T-helper 1 cell treated with Interleukin-12 subunit alpha and Interleukin-12 subunit beta and Interleukin-4 antibody, amounts not matched to agents 30 μg/mL and 1 μg/mL, for 36 hours (primary cell): ENCODE data around the gene CSK.
"Not testable (repeated sequence)": the region's sequence is repeated elsewhere in the genome, so short reads cannot be mapped to it uniquely, and the experiment has no call there.

Experiments
- H3K27ac Mint-ChIP-seq: one replicate; pipeline ENCODE4 v1.8.0; 2021; ENCODE audit warnings: mild to moderate bottlenecking, mixed read lengths
- H3K27me3 Mint-ChIP-seq: one replicate; pipeline ENCODE4 v1.8.0; 2021; ENCODE audit warnings: low read depth, mixed read lengths
- H3K36me3 Mint-ChIP-seq: one replicate; pipeline ENCODE4 v1.8.0; 2021; ENCODE audit warnings: low read depth, mixed read lengths
- H3K4me1 Mint-ChIP-seq: one replicate; pipeline ENCODE4 v1.8.0; 2021; ENCODE audit warnings: low read depth, mixed read lengths
- H3K4me3 Mint-ChIP-seq: one replicate; pipeline ENCODE4 v1.8.0; 2021; ENCODE audit warnings: mild to moderate bottlenecking, moderate library complexity, mixed read lengths
- H3K9me3 Mint-ChIP-seq: one replicate; pipeline ENCODE4 v1.8.0; 2021; ENCODE audit warnings: mixed read lengths

CSK gene

DNA sequence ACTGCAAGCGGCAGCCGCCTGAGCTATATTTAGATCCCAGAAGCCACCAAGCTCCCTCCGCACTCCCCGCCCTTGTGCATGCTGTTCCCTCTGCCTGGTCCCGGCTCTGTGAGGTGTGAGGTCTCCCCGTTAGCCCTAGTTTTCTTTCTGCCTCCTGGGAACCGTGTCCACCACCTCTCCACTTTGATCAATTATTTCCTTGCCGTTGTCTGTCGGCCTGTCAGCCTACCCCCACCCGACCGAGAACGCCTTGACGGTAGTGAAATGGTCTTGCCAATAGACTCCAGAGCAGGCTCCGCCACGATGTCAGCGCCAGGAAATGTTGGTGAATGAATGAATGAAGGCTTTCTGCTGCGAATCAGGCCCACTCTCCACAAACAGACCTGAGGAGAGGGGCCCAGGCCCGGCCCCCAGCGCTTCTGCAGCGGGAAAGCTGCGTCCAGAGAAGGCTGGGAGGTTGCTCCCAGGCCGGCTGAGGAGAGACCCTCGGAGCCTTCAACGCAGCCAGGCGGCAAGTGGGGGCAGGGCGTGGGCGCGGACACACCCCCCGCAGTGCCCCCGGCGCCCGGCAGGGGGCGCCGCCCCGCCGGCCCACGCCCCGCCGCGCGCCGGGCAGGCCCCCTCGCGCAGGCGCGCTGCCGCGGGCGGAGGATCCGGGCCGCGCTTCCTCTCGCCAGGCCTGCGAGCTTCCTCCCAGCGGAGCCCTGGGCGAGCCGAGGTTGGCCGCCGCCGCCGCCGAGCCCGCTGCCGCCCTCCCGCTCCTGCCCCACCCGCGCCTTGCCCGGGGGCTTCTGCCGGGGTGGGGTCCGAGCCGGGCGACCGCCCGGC lies at the start of gene CSK:
CSK (plus strand) TSS at position 650 of the 828 bp plus-strand sequence. CDS start 16,218 bp downstream, outside the sequence.
- Mint-ChIP-seq H3K4me1 (peaks cover 58% of the 10 kb centered on the region), H3K9me3 (no peaks in the 10 kb centered on the region), H3K36me3 (peaks cover 46% of the 10 kb centered on the region), H3K27me3 (no peaks in the 10 kb centered on the region), H3K4me3 (peak within 1 kb of the TSS; percentile 100), H3K27ac (peak within 1 kb of the TSS; percentile 98)

GRCh38 chr15:74732846-74733245 lies 49.0 kb upstream of the CSK start:
- peaks cover under 1% of the 10 kb centered on the region for H3K36me3 Mint-ChIP-seq
- H3K27ac Mint-ChIP-seq, result no peak overlapping the region
- no peaks in the 10 kb centered on the region for H3K4me1 Mint-ChIP-seq
- peaks cover 35% of the 10 kb centered on the region for H3K27me3 Mint-ChIP-seq
- no peak overlapping the region for H3K4me3 Mint-ChIP-seq
- peaks cover 11% of the 10 kb centered on the region for H3K9me3 Mint-ChIP-seq

GRCh38 chr15:74733269-74733668 lies 48.6 kb upstream of the CSK start:
- no peak overlapping the region for H3K4me3 Mint-ChIP-seq

DNA sequence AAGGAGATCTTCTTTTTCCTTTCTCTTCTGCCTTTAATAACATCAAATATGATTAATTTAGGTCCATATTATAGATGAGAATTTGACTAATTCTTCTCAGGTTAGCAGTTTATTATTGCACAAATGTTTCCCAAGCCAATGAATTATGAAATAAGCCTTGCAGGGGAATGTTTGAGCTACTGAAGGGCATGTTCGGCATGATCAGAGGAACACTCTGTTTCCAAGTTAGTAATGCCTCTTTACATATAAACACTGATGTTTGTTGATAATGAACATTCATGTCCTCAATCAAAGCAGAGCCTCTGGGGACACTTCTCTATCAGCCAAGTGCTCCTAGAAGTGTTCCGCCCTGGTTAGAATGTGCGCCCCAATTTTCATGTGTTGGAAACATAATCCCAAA lies 46.6 kb upstream of the CSK start:
- H3K36me3 Mint-ChIP-seq, result peaks cover 5% of the 10 kb centered on the region
- peaks cover 34% of the 10 kb centered on the region for H3K27me3 Mint-ChIP-seq
- H3K4me3 Mint-ChIP-seq, result no peak overlapping the region
- peaks cover 2% of the 10 kb centered on the region for H3K4me1 Mint-ChIP-seq
- H3K27ac Mint-ChIP-seq, result no peak overlapping the region
- peaks cover 21% of the 10 kb centered on the region for H3K9me3 Mint-ChIP-seq

More at GRCh38 chr15:74733269-74733668, 48.6 kb upstream of the CSK start:
- H3K27ac Mint-ChIP-seq, result no peak overlapping the region
- H3K36me3 Mint-ChIP-seq, result peaks cover 4% of the 10 kb centered on the region
- H3K9me3 Mint-ChIP-seq, result peaks cover 16% of the 10 kb centered on the region
- H3K27me3 Mint-ChIP-seq, result peaks cover 38% of the 10 kb centered on the region
- peaks cover 2% of the 10 kb centered on the region for H3K4me1 Mint-ChIP-seq

- H3K36me3 Mint-ChIP-seq, H3K27ac Mint-ChIP-seq, H3K4me3 Mint-ChIP-seq, H3K4me1 Mint-ChIP-seq: not testable (repeated sequence)
- peaks cover 34% of the 10 kb centered on the region for H3K27me3 Mint-ChIP-seq
- H3K9me3 Mint-ChIP-seq, result peaks cover 26% of the 10 kb centered on the region
Measured at GRCh38 chr15:74738239-74738638, 43.6 kb upstream of the CSK start.

- Mint-ChIP-seq H3K27ac (no peak overlapping the region), H3K9me3 (peaks cover 19% of the 10 kb centered on the region), H3K27me3 (peaks cover 6% of the 10 kb centered on the region), H3K4me1 (peaks cover 2% of the 10 kb centered on the region), H3K36me3 (peaks cover 5% of the 10 kb centered on the region), H3K4me3 (no peak overlapping the region)
Measured at GRCh38 chr15:74742422-74742821, 39.5 kb upstream of the CSK start.

GRCh38 chr15:74746389-74746788 lies 35.5 kb upstream of the CSK start:
- H3K36me3 Mint-ChIP-seq, result no peaks in the 10 kb centered on the region
- H3K27ac Mint-ChIP-seq, result no peak overlapping the region
- H3K27me3 Mint-ChIP-seq, result no peaks in the 10 kb centered on the region
- H3K4me1 Mint-ChIP-seq, result no peaks in the 10 kb centered on the region
- no peak overlapping the region for H3K4me3 Mint-ChIP-seq
- no peaks in the 10 kb centered on the region for H3K9me3 Mint-ChIP-seq

DNA sequence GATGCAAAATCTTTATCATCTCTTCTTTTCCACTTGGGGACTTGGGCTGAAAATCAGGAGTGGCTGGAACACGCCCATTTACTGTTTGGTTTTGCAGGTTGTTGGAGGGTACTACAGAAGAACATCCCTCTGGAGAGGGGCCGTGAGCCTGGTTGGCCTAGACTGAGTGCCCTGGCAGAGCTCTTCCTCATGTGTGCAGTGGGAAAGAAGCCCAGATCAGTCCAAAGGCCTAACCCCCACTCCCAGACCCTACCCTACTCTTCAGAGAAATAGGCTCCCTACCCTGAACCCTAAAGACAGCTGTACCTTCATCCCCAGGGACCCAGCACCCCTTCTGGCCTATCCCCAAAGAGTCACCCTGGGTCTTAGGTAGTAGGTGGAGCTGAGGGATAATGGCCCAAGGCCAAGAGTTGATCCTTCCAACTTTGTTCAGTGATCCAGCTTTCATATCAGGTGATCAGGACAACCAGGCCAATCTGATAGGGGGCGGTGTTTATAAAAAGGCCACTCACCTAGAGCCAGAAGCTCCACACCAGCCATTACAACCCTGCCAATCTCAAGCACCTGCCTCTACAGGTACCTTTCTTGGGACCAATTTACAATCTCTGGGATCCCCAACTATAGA lies 33.4 kb upstream of the CSK start, which contains the start of gene CYP1A2:
CYP1A2 (plus strand) TSS at position 524 of the 625 bp plus-strand sequence. CDS start 894 bp downstream, outside the sequence.
- H3K27ac Mint-ChIP-seq, result no peak within 1 kb of the TSS
- H3K36me3 Mint-ChIP-seq, result no peaks in the 10 kb centered on the region
- H3K4me3 Mint-ChIP-seq, result no peak within 1 kb of the TSS
- no peaks in the 10 kb centered on the region for H3K9me3 Mint-ChIP-seq
- H3K4me1 Mint-ChIP-seq, result no peaks in the 10 kb centered on the region
- no peaks in the 10 kb centered on the region for H3K27me3 Mint-ChIP-seq

DNA sequence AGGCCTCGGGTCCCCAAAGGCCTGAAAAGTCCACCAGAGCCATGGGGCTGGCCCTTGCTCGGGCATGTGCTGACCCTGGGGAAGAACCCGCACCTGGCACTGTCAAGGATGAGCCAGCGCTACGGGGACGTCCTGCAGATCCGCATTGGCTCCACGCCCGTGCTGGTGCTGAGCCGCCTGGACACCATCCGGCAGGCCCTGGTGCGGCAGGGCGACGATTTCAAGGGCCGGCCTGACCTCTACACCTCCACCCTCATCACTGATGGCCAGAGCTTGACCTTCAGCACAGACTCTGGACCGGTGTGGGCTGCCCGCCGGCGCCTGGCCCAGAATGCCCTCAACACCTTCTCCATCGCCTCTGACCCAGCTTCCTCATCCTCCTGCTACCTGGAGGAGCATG lies 32.0 kb upstream of the CSK start:
- H3K4me3 Mint-ChIP-seq, result no peak overlapping the region
- H3K9me3 Mint-ChIP-seq, result no peaks in the 10 kb centered on the region
- H3K4me1 Mint-ChIP-seq, result no peaks in the 10 kb centered on the region
- H3K36me3 Mint-ChIP-seq, result no peaks in the 10 kb centered on the region
- no peaks in the 10 kb centered on the region for H3K27me3 Mint-ChIP-seq
- H3K27ac Mint-ChIP-seq, result no peak overlapping the region

- Mint-ChIP-seq H3K4me3 (no peak overlapping the region), H3K9me3 (no peaks in the 10 kb centered on the region)
Measured at GRCh38 chr15:74750751-74751150, 31.1 kb upstream of the CSK start.

DNA sequence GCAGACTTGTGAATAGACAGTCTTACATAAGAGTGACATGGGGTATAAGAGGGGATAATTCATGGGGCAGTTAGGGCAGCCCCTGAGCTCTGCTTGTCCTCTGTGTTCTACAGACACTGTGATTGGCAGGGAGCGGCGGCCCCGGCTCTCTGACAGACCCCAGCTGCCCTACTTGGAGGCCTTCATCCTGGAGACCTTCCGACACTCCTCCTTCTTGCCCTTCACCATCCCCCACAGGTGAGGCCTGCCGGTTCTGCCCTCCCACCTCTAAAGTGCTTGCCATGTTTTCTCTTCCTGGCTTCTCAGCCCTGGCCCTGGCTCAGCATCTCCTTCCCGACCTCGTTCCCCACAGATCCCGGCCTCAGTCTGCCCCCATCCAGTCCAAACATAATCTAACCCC lies 29.9 kb upstream of the CSK start:
- H3K4me1 Mint-ChIP-seq, result no peaks in the 10 kb centered on the region
- H3K9me3 Mint-ChIP-seq, result no peaks in the 10 kb centered on the region
- H3K36me3 Mint-ChIP-seq, result no peaks in the 10 kb centered on the region
- no peak overlapping the region for H3K27ac Mint-ChIP-seq
- H3K4me3 Mint-ChIP-seq, result no peak overlapping the region
- no peaks in the 10 kb centered on the region for H3K27me3 Mint-ChIP-seq

More at GRCh38 chr15:74750751-74751150, 31.1 kb upstream of the CSK start:
- H3K36me3 Mint-ChIP-seq, result no peaks in the 10 kb centered on the region
- no peaks in the 10 kb centered on the region for H3K4me1 Mint-ChIP-seq
- no peak overlapping the region for H3K27ac Mint-ChIP-seq
- H3K27me3 Mint-ChIP-seq, result no peaks in the 10 kb centered on the region

GRCh38 chr15:74752531-74752930 lies 29.3 kb upstream of the CSK start:
- Mint-ChIP-seq H3K4me3 (no peak overlapping the region), H3K9me3 (no peaks in the 10 kb centered on the region), H3K27me3 (no peaks in the 10 kb centered on the region), H3K36me3 (no peaks in the 10 kb centered on the region), H3K4me1 (no peaks in the 10 kb centered on the region), H3K27ac (no peak overlapping the region)

- no peak overlapping the region for H3K27ac Mint-ChIP-seq
- H3K9me3 Mint-ChIP-seq, result no peaks in the 10 kb centered on the region
- no peak overlapping the region for H3K4me3 Mint-ChIP-seq
- H3K36me3 Mint-ChIP-seq, result no peaks in the 10 kb centered on the region
- H3K27me3 Mint-ChIP-seq, result no peaks in the 10 kb centered on the region
- no peaks in the 10 kb centered on the region for H3K4me1 Mint-ChIP-seq
Measured at GRCh38 chr15:74754593-74755215, 27.2 kb upstream of the CSK start.

GRCh38 chr15:74758736-74759135 lies 23.1 kb upstream of the CSK start:
- no peaks in the 10 kb centered on the region for H3K4me1 Mint-ChIP-seq
- H3K9me3 Mint-ChIP-seq, result no peaks in the 10 kb centered on the region
- H3K27ac Mint-ChIP-seq, result no peak overlapping the region
- no peaks in the 10 kb centered on the region for H3K36me3 Mint-ChIP-seq
- no peak overlapping the region for H3K4me3 Mint-ChIP-seq
- H3K27me3 Mint-ChIP-seq, result no peaks in the 10 kb centered on the region

DNA sequence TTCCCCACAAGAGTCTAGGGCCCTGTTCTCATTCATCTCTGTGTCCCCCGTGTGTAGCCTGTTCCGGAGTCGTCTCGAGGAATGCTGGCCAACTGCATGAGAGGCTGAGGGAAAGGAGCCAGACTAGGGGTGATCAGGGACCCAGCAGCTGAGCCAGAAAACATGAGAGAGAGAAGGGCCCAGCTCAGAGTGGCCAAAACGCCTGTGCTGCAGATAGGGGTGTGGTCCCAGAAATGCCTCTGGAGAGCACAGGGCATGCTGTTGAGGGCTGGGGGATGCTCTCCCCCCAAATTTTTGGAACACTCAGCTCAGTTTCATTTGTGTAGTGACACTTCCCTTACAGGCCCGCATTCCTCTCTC lies 19.1 kb upstream of the CSK start:
- H3K4me3 Mint-ChIP-seq, result no peak overlapping the region
- no peaks in the 10 kb centered on the region for H3K36me3 Mint-ChIP-seq

More for the DNA sequence above, 19.1 kb upstream of the CSK start:
- Mint-ChIP-seq H3K4me1 (no peaks in the 10 kb centered on the region), H3K27me3 (peaks cover 3% of the 10 kb centered on the region), H3K9me3 (no peaks in the 10 kb centered on the region), H3K27ac (no peak overlapping the region)
